Measurements from ENCODE around the gene CCAR1.
"Not testable (repeated sequence)": the region's sequence is repeated elsewhere in the genome, so short reads cannot be mapped to it uniquely, and the experiment has no call there.

CCAR1 gene

DNA sequence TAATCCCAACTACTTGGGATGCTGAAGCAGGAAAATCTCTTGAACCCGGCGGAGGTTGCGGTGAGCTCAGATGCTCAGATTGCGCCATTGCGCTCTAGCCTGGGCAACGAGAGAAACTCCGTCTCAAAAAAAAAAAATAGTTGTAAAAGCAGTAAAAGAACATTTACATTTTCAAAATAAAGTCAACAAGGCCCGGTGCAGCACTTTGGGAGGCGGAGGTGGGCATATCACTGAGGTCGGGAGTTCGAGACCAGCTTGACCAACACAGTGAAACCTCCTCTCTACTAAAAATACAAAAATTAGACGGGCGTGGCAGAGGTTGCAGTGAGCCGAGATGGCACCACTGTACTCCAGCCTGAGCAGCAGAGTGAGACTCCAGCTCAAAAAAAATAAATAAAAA, 4.0 kb downstream of the CCAR1 start:
- Histone ChIP-seq H3K36me3 (ENCODE audit: control insufficient read depth in 5 of 5, insufficient read depth in 5 of 5, low read length in 5 of 5) (peaks cover 4 to 46% (median 24%) of the 10 kb centered on the region in 5 donors), H3K9me3 (ENCODE audit: control insufficient read depth in 5 of 5, low read length in 5 of 5) (no peaks in the 10 kb centered on the region), H3K9ac (ENCODE audit: low read length in 5 of 5) (no peak overlapping the region), H3K4me1 (ENCODE audit: control insufficient read depth in 5 of 5, insufficient read depth in 5 of 5, low read length in 5 of 5) (peaks cover 0 to 13% (median 10%) of the 10 kb centered on the region in 5 donors), H3K27me3 (ENCODE audit: control insufficient read depth in 5 of 5, insufficient read depth in 4 of 5, low read length in 5 of 5) (no peaks in the 10 kb centered on the region), H3K27ac (ENCODE audit: low read depth, low read length) (no peak overlapping the region), H3K4me3 (ENCODE audit: low read depth in 1 of 5, low read length in 5 of 5) (no peak overlapping the region)

GRCh38 chr10:68727146-68727545, 6.1 kb downstream of the CCAR1 start:
- Histone ChIP-seq H3K36me3 (ENCODE audit: control insufficient read depth in 5 of 5, insufficient read depth in 5 of 5, low read length in 5 of 5) (peaks cover 14 to 64% (median 38%) of the 10 kb centered on the region in 5 donors), H3K4me3 (ENCODE audit: low read depth in 1 of 5, low read length in 5 of 5) (no peak overlapping the region), H3K9ac (ENCODE audit: low read length in 5 of 5) (no peak overlapping the region), H3K27me3 (ENCODE audit: control insufficient read depth in 5 of 5, insufficient read depth in 4 of 5, low read length in 5 of 5) (no peaks in the 10 kb centered on the region), H3K4me1 (ENCODE audit: control insufficient read depth in 5 of 5, insufficient read depth in 5 of 5, low read length in 5 of 5) (peaks cover 0 to 7% (median 6%) of the 10 kb centered on the region in 5 donors), H3K27ac (ENCODE audit: low read depth, low read length) (peak overlapping the region; percentile 30), H3K9me3 (ENCODE audit: control insufficient read depth in 5 of 5, low read length in 5 of 5) (no peaks in the 10 kb centered on the region)

DNA sequence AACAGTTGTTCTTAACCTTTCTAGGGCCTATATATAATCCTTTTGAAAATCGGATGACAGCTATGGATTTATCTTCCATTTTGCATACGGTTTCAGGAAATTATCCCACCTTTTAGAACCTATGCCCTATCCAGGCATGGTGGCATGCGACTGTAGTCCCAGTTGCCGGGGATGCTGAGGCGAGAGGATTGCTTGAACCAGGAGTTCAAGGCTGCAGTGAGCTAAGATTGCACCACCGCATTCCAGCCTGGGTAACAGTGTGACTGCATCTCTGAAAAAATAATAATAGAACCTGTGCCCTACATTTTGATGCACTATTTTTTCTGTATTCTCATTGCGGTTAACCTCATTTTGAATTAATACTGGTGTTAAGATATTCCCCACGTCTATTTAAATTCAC, 11.6 kb downstream of the CCAR1 start:
- Histone ChIP-seq H3K36me3 (ENCODE audit: control insufficient read depth in 5 of 5, insufficient read depth in 5 of 5, low read length in 5 of 5) (peaks cover 12 to 72% (median 54%) of the 10 kb centered on the region in 5 donors), H3K9me3 (ENCODE audit: control insufficient read depth in 5 of 5, low read length in 5 of 5) (no peaks in the 10 kb centered on the region), H3K4me1 (ENCODE audit: control insufficient read depth in 5 of 5, insufficient read depth in 5 of 5, low read length in 5 of 5) (no peaks in the 10 kb centered on the region), H3K27ac (ENCODE audit: low read depth, low read length) (no peak overlapping the region), H3K4me3 (ENCODE audit: low read depth in 1 of 5, low read length in 5 of 5) (no peak overlapping the region), H3K27me3 (ENCODE audit: control insufficient read depth in 5 of 5, insufficient read depth in 4 of 5, low read length in 5 of 5) (no peaks in the 10 kb centered on the region), H3K9ac (ENCODE audit: low read length in 5 of 5) (no peak overlapping the region)

GRCh38 chr10:68734349-68734748, 13.3 kb downstream of the CCAR1 start:
- peaks cover 0 to 5% (median 0%) of the 10 kb centered on the region in 5 donors for H3K4me1 ChIP-seq (ENCODE audit: control insufficient read depth in 5 of 5, insufficient read depth in 5 of 5, low read length in 5 of 5)
- peaks cover 14 to 77% (median 56%) of the 10 kb centered on the region in 5 donors for H3K36me3 ChIP-seq (ENCODE audit: control insufficient read depth in 5 of 5, insufficient read depth in 5 of 5, low read length in 5 of 5)
- no peak overlapping the region for H3K27ac ChIP-seq (ENCODE audit: low read depth, low read length)
- H3K27me3 ChIP-seq (ENCODE audit: control insufficient read depth in 5 of 5, insufficient read depth in 4 of 5, low read length in 5 of 5): no peaks in the 10 kb centered on the region
- no peaks in the 10 kb centered on the region for H3K9me3 ChIP-seq (ENCODE audit: control insufficient read depth in 5 of 5, low read length in 5 of 5)
- no peak overlapping the region for H3K4me3 ChIP-seq (ENCODE audit: low read depth in 1 of 5, low read length in 5 of 5)
- H3K9ac ChIP-seq (ENCODE audit: low read length in 5 of 5): no peak overlapping the region

DNA sequence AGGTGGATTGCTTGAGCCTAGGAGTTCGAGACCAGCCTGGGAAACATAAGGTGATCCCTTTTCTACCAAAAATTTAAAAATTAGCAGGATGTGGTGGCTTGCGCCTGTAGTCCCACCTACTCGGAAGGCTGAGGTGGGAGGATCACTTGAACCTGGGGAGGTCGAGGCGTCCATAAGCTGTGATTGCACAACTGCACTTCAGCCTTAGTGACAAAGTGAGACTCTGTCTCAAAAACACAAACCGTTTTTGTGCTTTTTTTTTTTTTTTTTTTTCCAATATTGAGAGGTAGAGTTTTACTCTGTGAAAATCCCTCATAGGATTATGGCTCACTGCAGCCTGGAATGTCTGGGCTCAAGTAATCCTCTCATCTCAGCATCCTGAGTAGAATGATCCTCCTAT, 14.1 kb downstream of the CCAR1 start:
- Histone ChIP-seq H3K27ac (ENCODE audit: low read depth, low read length) (no peak overlapping the region), H3K4me1 (ENCODE audit: control insufficient read depth in 5 of 5, insufficient read depth in 5 of 5, low read length in 5 of 5) (peaks cover 0 to 7% (median 0%) of the 10 kb centered on the region in 5 donors), H3K36me3 (ENCODE audit: control insufficient read depth in 5 of 5, insufficient read depth in 5 of 5, low read length in 5 of 5) (peaks cover 19 to 80% (median 53%) of the 10 kb centered on the region in 5 donors)

DNA sequence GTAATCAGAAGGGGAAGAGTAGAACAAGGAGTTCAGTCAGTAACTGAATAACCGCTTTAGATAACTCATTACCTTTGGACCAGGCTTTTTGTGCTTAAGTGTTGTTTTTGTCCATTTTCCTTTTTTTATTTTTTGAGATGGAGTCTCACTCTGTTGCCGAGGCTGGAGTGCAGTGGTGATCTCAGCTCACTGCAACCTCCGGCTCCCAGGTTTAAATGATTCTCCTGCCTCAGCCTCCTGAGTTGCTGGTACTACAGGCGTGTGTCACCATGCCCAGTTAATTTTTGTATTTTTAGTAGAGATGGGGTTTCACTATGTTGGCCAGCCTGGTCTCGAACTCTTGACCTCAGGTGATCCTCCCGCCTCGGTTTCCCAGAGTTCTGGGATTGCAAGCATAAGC, 14.7 kb downstream of the CCAR1 start:
- not testable (repeated sequence) for H3K27me3 ChIP-seq (ENCODE audit: control insufficient read depth in 5 of 5, insufficient read depth in 4 of 5, low read length in 5 of 5); H3K9me3 ChIP-seq (ENCODE audit: control insufficient read depth in 5 of 5, low read length in 5 of 5); H3K27ac ChIP-seq (ENCODE audit: low read depth, low read length); H3K4me3 ChIP-seq (ENCODE audit: low read depth in 1 of 5, low read length in 5 of 5); H3K4me1 ChIP-seq (ENCODE audit: control insufficient read depth in 5 of 5, insufficient read depth in 5 of 5, low read length in 5 of 5); H3K9ac ChIP-seq (ENCODE audit: low read length in 5 of 5)
- H3K36me3 ChIP-seq (ENCODE audit: control insufficient read depth in 5 of 5, insufficient read depth in 5 of 5, low read length in 5 of 5): peaks cover 19 to 80% (median 49%) of the 10 kb centered on the region in 5 donors

More for the DNA sequence above, 14.1 kb downstream of the CCAR1 start:
- no peak overlapping the region for H3K4me3 ChIP-seq (ENCODE audit: low read depth in 1 of 5, low read length in 5 of 5)
- H3K27me3 ChIP-seq (ENCODE audit: control insufficient read depth in 5 of 5, insufficient read depth in 4 of 5, low read length in 5 of 5): no peaks in the 10 kb centered on the region
- no peak overlapping the region for H3K9ac ChIP-seq (ENCODE audit: low read length in 5 of 5)
- no peaks in the 10 kb centered on the region for H3K9me3 ChIP-seq (ENCODE audit: control insufficient read depth in 5 of 5, low read length in 5 of 5)

DNA sequence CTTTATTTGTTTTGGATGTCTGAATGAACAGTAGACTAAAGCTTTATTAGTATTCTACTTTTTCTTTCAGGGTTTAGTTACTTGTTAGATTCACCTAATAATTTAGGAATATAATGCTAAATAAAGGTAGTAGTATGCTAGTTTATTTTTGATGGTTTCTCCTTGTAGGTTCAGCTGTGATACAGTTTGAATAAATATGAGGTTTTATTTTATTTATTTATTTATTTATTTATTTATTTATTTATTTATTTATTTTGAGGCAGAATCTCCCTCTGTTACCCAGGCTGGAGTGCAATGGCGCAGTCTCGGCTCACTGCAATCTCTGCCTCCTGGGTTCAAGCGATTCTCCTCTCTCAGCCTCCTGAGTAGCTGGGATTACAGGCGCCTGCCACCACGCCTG, 19.6 kb downstream of the CCAR1 start:
- peaks cover 17 to 79% (median 57%) of the 10 kb centered on the region in 5 donors for H3K36me3 ChIP-seq (ENCODE audit: control insufficient read depth in 5 of 5, insufficient read depth in 5 of 5, low read length in 5 of 5)
- H3K4me1 ChIP-seq (ENCODE audit: control insufficient read depth in 5 of 5, insufficient read depth in 5 of 5, low read length in 5 of 5); H3K27me3 ChIP-seq (ENCODE audit: control insufficient read depth in 5 of 5, insufficient read depth in 4 of 5, low read length in 5 of 5); H3K9me3 ChIP-seq (ENCODE audit: control insufficient read depth in 5 of 5, low read length in 5 of 5); H3K4me3 ChIP-seq (ENCODE audit: low read depth in 1 of 5, low read length in 5 of 5); H3K27ac ChIP-seq (ENCODE audit: low read depth, low read length); H3K9ac ChIP-seq (ENCODE audit: low read length in 5 of 5): not testable (repeated sequence)

DNA sequence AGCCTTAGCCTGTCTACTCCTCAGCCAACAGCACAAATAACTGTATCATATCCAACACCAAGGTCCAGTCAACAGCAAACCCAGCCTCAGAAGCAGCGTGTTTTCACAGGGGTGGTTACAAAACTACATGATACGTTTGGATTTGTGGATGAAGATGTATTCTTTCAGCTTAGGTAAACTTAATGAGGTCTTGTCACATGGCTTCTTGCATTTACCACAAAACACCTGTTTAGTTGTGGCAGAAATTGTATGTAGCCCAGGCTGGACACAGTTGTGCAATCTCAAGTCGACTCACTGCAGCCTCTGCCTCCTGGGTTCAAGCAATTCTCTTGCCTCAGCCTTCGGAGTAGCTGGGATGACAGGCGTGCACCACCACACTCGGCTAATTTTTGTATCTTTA, 21.4 kb downstream of the CCAR1 start:
- Histone ChIP-seq H3K4me3 (ENCODE audit: low read depth in 1 of 5, low read length in 5 of 5) (no peak overlapping the region), H3K27ac (ENCODE audit: low read depth, low read length) (no peak overlapping the region), H3K9ac (ENCODE audit: low read length in 5 of 5) (no peak overlapping the region), H3K27me3 (ENCODE audit: control insufficient read depth in 5 of 5, insufficient read depth in 4 of 5, low read length in 5 of 5) (no peaks in the 10 kb centered on the region), H3K9me3 (ENCODE audit: control insufficient read depth in 5 of 5, low read length in 5 of 5) (no peaks in the 10 kb centered on the region), H3K4me1 (ENCODE audit: control insufficient read depth in 5 of 5, insufficient read depth in 5 of 5, low read length in 5 of 5) (peaks cover 0 to 7% (median 0%) of the 10 kb centered on the region in 5 donors), H3K36me3 (ENCODE audit: control insufficient read depth in 5 of 5, insufficient read depth in 5 of 5, low read length in 5 of 5) (peaks cover 21 to 77% (median 50%) of the 10 kb centered on the region in 5 donors)

DNA sequence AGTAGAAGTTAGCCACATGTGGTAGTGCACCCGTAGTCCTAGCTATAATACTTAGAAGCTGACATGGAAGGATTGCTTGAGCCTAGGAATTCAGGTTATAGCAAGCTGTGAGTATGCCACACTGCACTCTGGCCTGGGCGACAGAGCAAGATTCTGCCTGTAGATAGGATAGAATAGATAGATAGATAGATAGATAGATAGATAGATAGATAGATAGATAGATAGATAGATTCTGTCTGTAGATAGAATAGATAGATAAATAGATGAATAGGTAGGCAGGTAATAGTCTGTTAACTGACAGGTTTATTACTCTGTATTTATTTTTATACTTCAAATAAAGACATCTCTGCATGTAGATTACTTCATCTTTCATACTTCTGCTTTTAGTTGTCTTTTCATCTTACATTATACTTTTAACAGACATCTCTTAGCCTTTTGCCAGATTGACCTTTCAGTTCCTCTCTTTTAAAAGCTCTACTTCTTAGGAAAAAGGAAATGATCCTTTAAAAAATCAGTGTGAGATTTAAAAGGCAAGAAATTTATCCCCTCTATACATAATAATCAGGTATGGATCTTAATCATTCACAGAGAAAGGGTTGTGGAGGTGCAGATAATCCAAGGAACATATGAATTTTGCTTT, 31.8 kb downstream of the CCAR1 start:
- H3K36me3 ChIP-seq (ENCODE audit: control insufficient read depth in 5 of 5, insufficient read depth in 5 of 5, low read length in 5 of 5): peaks cover 52 to 92% (median 90%) of the 10 kb centered on the region in 5 donors
- no peak overlapping the region for H3K4me3 ChIP-seq (ENCODE audit: low read depth in 1 of 5, low read length in 5 of 5)
- no peaks in the 10 kb centered on the region for H3K9me3 ChIP-seq (ENCODE audit: control insufficient read depth in 5 of 5, low read length in 5 of 5)
- H3K9ac ChIP-seq (ENCODE audit: low read length in 5 of 5): no peak overlapping the region
- H3K27ac ChIP-seq (ENCODE audit: low read depth, low read length): no peak overlapping the region
- H3K27me3 ChIP-seq (ENCODE audit: control insufficient read depth in 5 of 5, insufficient read depth in 4 of 5, low read length in 5 of 5): no peaks in the 10 kb centered on the region
- no peaks in the 10 kb centered on the region for H3K4me1 ChIP-seq (ENCODE audit: control insufficient read depth in 5 of 5, insufficient read depth in 5 of 5, low read length in 5 of 5)

DNA sequence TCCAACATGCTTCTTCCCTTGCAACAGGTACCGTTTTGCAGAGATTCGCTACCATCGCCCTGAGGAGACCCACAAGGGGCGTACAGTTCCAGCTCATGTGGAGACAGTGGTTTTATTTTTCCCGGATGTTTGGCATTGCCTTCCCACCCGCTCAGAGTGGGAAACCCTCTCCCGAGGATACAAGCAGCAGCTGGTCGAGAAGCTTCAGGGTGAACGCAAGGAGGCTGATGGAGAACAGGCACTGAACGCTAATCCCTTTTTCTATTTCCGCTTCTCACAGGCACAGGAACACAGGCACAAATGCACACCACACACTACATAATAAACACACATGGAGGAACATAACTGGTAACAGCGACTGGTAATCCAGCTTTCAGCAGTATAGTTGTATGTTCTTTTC, 35.2 kb downstream of the CCAR1 start:
- H3K9ac ChIP-seq (ENCODE audit: low read length in 5 of 5): no peak overlapping the region
- no peak overlapping the region for H3K27ac ChIP-seq (ENCODE audit: low read depth, low read length)
- no peaks in the 10 kb centered on the region for H3K4me1 ChIP-seq (ENCODE audit: control insufficient read depth in 5 of 5, insufficient read depth in 5 of 5, low read length in 5 of 5)
- no peaks in the 10 kb centered on the region for H3K9me3 ChIP-seq (ENCODE audit: control insufficient read depth in 5 of 5, low read length in 5 of 5)
- H3K27me3 ChIP-seq (ENCODE audit: control insufficient read depth in 5 of 5, insufficient read depth in 4 of 5, low read length in 5 of 5): no peaks in the 10 kb centered on the region
- H3K36me3 ChIP-seq (ENCODE audit: control insufficient read depth in 5 of 5, insufficient read depth in 5 of 5, low read length in 5 of 5): peaks cover 39 to 90% (median 84%) of the 10 kb centered on the region in 5 donors
- no peak overlapping the region for H3K4me3 ChIP-seq (ENCODE audit: low read depth in 1 of 5, low read length in 5 of 5)

Measured in subcutaneous abdominal adipose tissue (tissue), 5 donors.